Colonic mucosa (tissue), 4 donors: ENCODE data around the gene AKT3. TPM values are rescaled to one million over a fixed set of nuclear protein-coding genes. Genes with fewer than 3 reads are reported as not detected.

ENCODE experiments used
- DNase-seq: peaks from one replicate; pipeline ENCODE4 v3.0.0-alpha.2; 2020
- H3K27ac ChIP-seq: fragments of 200-600 bp; one replicate; pipeline ENCODE4 v1.8.0; 2021
- H3K27me3 ChIP-seq: fragments of 200-600 bp; one replicate; pipeline ENCODE4 v1.8.0; 2021
- H3K36me3 ChIP-seq: fragments of 200-600 bp; one replicate; pipeline ENCODE4 v1.8.0; 2021
- H3K4me1 ChIP-seq: fragments of 200-600 bp; one replicate; pipeline ENCODE4 v1.8.0; 2021; ENCODE audit warnings: mild to moderate bottlenecking
- H3K4me3 ChIP-seq: fragments of 200-600 bp; one replicate; pipeline ENCODE4 v1.8.0; 2021
- H3K9ac ChIP-seq, 2 donors: one replicate each; pipeline ENCODE4 v1.7.0; 2013; ENCODE audit warnings: control low read depth in 2 of 2, low read depth in 2 of 2, low read length in 2 of 2
- H3K9me3 ChIP-seq: fragments of 200-600 bp; one replicate; pipeline ENCODE4 v1.8.0; 2021
- intact Hi-C: fragments of 100-400 bp; cut with DNase I; formaldehyde crosslinking; loops from one replicate; pipeline ENCODE4 v1.14.1; 2022
- total RNA-seq, 2 donors: library from RNA; stranded (reverse); fragmentation: NEBNext Ultra II Directional in 1 of 2; extraction: Animal tissue kit (Norgen Biotek cat#: 25700) in 1 of 2; gene quantifications; one replicate each; pipeline ENCODE4 v1.2.1, GENCODE V29; 2021
- TF ChIP-seq, protein P1 (sequence below): fragments of 200-600 bp; IDR thresholded peaks from one replicate; pipeline ENCODE4 v1.8.0; 2022; ENCODE audit warnings: antibody characterized with exemption, mild to moderate bottlenecking
- donor health status: healthy.
- donor health status: DM: no; HTN: no; CAD: no.
- donor health status: DM: no; HTN: no; CAD: no.

Gene AKT3
- total RNA-seq, 2 donors from 2014 or later = 6.0 to 21.3 TPM

DNA sequence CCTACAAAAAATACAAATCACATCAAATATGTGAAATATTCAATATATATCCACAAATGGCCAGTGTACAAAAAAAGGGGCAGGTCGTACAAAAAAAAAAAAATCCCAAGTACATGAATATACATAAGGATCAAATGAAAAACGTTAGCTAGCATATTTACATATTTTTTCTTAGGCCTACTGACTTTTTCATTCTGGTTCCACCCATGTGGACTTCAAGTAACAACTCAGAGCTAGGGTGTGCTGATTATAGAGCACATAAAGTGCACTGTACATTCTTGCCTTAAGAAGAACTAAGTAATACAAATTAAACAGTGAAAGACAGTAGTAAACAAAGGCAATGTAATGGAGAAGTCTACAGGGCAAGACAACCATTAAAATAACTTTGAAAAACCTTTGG, 297.0 kb downstream of the AKT3 start:
- Histone ChIP-seq H3K9me3 (no peaks in the 10 kb centered on the region), H3K4me1 (no peaks in the 10 kb centered on the region), H3K27ac (no peak overlapping the region), H3K4me3 (no peak overlapping the region), H3K9ac (no peak overlapping the region), H3K27me3 (no peaks in the 10 kb centered on the region), H3K36me3 (no peaks in the 10 kb centered on the region)
- DNase-seq = no peak
- intact Hi-C loops = no loop called here
- TF ChIP-seq, protein P1, sequence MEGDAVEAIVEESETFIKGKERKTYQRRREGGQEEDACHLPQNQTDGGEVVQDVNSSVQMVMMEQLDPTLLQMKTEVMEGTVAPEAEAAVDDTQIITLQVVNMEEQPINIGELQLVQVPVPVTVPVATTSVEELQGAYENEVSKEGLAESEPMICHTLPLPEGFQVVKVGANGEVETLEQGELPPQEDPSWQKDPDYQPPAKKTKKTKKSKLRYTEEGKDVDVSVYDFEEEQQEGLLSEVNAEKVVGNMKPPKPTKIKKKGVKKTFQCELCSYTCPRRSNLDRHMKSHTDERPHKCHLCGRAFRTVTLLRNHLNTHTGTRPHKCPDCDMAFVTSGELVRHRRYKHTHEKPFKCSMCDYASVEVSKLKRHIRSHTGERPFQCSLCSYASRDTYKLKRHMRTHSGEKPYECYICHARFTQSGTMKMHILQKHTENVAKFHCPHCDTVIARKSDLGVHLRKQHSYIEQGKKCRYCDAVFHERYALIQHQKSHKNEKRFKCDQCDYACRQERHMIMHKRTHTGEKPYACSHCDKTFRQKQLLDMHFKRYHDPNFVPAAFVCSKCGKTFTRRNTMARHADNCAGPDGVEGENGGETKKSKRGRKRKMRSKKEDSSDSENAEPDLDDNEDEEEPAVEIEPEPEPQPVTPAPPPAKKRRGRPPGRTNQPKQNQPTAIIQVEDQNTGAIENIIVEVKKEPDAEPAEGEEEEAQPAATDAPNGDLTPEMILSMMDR = no peak

DNA sequence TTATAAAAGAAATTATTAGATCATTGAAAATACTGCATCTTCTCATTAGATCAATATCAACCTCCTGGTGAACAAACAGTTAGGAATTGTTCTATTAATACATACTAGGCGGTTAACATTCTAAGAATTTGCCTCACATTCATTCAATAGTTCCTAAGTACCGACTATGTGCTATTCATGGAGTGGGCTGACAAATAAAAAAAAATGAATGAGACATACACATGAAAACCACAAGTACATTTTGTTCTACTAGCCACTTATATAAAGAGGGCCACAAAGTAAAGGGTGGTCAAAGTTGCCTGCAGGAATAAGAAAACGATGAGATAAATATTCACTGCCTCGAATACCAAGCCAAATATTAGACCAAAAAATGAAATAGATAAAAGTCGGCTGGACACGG, 299.8 kb downstream of the AKT3 start:
- H3K4me1 ChIP-seq = no peaks in the 10 kb centered on the region
- no peaks in the 10 kb centered on the region for H3K27me3 ChIP-seq
- TF ChIP-seq, protein P1 = no peak
- no peak overlapping the region for H3K4me3 ChIP-seq
- intact Hi-C loops = no loop called here
- H3K9ac ChIP-seq = no peak overlapping the region
- no peak for DNase-seq
- no peaks in the 10 kb centered on the region for H3K36me3 ChIP-seq
- H3K27ac ChIP-seq = no peak overlapping the region
- H3K9me3 ChIP-seq = no peaks in the 10 kb centered on the region

DNA sequence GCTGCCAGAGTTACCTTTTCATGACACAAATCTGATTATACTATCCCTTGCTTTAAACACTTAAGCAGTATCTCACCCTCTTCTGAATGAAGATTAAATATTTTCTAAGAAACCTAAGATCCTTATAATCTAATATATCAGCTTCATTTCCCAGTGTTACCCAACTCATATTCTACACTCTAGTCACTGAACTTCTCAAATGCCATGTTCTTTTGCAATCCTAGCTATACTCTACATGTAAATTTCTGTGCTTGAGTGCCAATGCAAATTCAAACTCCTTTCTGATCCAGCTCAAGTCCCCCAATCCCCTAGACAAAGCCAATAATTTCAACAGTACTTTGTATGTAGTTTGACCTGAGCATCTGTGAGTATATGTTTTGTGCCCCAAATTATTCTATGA, 300.3 kb downstream of the AKT3 start:
- intact Hi-C loops = no loop called here
- DNase-seq = no peak
- TF ChIP-seq, protein P1 = no peak
- Histone ChIP-seq H3K9me3 (no peaks in the 10 kb centered on the region), H3K36me3 (no peaks in the 10 kb centered on the region), H3K27ac (no peak overlapping the region), H3K9ac (no peak overlapping the region), H3K27me3 (no peaks in the 10 kb centered on the region), H3K4me1 (no peaks in the 10 kb centered on the region), H3K4me3 (no peak overlapping the region)

DNA sequence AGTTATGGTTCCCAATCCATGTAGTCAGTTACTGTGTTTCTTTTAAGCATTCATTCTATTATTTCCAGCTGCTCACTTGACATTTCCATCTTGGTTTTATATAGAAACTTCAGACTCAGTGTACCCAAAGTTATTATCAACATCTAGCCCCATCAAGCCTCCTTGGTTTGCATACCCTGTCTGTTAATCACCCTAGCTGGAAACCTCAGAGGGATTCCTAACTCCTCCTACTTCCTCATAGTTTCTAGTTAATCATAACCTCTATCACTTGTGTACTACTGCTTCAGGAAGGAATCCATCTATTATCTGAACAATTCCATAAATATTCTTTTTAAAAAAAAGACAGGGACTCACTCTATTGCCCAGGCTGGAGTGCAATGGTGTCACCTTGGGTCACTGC, 300.9 kb downstream of the AKT3 start:
- Histone ChIP-seq H3K4me3 (no peak overlapping the region), H3K27me3 (no peaks in the 10 kb centered on the region), H3K36me3 (no peaks in the 10 kb centered on the region), H3K9ac (no peak overlapping the region), H3K9me3 (no peaks in the 10 kb centered on the region), H3K4me1 (no peaks in the 10 kb centered on the region), H3K27ac (no peak overlapping the region)
- DNase-seq = no peak
- intact Hi-C loops = no loop called here
- TF ChIP-seq, protein P1 = no peak

DNA sequence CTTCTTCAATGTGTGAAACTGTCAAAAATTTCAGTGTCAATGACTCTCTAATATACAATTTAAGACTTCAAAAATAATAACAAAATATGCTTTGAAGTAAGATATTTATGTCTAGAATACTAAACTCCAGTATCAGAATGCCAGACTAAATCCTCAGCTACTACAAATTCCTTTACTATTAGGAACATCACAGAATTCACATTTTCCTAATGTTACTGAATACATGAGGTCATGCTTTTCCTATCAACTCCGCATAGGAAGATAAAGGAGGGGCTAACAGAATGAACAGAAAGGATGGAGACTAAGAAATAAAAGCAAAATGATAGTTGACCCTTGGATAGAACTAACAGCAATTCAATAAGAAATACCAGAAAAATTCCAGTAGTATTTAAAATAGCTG, 301.5 kb downstream of the AKT3 start:
- DNase-seq = no peak
- TF ChIP-seq, protein P1 = no peak
- intact Hi-C loops = no loop called here
- no peaks in the 10 kb centered on the region for H3K27me3 ChIP-seq
- no peak overlapping the region for H3K9ac ChIP-seq
- no peak overlapping the region for H3K27ac ChIP-seq
- no peaks in the 10 kb centered on the region for H3K9me3 ChIP-seq
- H3K36me3 ChIP-seq = no peaks in the 10 kb centered on the region
- no peak overlapping the region for H3K4me3 ChIP-seq
- no peaks in the 10 kb centered on the region for H3K4me1 ChIP-seq

DNA sequence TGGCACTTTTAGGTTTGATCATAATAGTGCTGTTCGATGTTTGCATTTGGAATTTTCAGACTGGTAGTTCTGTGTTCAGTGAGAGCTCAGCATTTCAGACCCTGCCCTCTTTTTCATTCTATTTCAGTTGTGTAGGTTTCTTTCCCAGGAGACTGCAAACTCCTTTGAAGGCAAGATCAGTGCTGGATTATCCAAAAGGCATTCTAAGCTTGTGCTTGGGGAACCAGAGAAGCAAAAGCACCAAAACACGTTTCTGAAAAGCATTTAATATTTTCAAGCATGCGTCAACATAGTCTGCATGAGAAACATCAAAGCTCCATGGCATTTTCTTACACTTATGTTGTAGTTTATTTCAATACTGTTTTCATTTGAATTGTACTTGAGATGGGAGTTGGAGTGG, 302.2 kb downstream of the AKT3 start:
- TF ChIP-seq, protein P1 = no peak

More for the DNA sequence above, 302.2 kb downstream of the AKT3 start:
- Histone ChIP-seq H3K4me1 (no peaks in the 10 kb centered on the region), H3K4me3 (no peak overlapping the region), H3K9me3 (no peaks in the 10 kb centered on the region), H3K27me3 (no peaks in the 10 kb centered on the region), H3K27ac (no peak overlapping the region), H3K9ac (no peak overlapping the region), H3K36me3 (no peaks in the 10 kb centered on the region)
- DNase-seq = no peak
- intact Hi-C loops = no loop called here
